ENCODE data around the gene WNT3A.

WNT3A gene

DNA sequence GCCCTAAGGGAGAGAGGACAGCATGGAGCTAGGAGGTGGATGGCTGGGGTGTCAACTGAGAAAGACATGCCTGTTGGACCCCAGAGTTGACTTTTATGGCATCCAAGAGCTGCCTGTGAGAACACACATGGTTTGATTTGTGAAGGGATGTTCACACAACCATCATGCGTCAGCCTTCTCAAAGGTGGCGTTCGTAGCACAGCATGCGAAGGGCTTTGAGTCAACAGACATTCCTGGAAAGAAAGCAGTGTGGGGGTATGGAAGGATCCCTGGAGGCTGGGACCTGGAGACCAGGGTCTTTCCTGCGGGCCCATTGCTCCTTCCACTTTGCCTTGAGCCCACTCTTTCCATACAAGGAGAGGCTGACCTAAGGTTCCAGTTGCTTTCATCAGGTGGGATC lies 6.4 kb upstream of the WNT3A start:
- DNase-seq = no peak

DNA sequence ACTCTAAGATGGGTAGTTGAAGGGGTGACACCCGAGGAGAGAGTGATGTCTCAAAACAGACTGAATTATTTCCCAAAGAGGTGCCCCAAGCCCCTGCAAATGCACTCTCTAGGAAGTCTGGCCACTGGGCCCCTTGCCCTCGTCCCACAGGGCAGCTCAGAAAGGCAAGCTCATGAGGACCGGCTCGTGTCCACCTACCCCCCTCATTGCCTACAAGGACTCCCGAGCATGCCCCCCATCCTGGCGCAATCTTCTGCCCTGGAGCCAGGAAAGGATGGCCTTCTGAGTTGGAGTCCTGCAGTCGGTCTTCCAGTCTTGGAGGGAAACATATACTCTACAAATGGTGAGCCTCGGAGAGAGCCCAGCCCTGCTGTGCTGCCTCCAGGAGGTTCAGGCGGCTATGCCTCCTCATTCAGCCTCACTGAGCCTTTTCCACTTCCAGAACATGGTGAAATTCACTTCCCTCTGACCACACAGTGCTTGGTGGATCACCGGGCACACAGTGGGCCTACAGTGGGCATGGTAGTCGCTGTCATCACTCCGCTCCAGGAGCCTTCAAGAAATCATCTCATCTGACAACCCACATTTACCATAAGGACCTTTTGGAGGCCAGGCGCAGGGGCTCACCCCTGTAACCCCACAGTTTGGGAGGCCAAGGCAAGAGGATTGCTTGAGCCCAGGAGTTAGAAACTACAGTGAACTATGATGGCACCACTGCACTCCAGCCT lies 5.8 kb upstream of the WNT3A start:
- DNase-seq = no peak

DNA sequence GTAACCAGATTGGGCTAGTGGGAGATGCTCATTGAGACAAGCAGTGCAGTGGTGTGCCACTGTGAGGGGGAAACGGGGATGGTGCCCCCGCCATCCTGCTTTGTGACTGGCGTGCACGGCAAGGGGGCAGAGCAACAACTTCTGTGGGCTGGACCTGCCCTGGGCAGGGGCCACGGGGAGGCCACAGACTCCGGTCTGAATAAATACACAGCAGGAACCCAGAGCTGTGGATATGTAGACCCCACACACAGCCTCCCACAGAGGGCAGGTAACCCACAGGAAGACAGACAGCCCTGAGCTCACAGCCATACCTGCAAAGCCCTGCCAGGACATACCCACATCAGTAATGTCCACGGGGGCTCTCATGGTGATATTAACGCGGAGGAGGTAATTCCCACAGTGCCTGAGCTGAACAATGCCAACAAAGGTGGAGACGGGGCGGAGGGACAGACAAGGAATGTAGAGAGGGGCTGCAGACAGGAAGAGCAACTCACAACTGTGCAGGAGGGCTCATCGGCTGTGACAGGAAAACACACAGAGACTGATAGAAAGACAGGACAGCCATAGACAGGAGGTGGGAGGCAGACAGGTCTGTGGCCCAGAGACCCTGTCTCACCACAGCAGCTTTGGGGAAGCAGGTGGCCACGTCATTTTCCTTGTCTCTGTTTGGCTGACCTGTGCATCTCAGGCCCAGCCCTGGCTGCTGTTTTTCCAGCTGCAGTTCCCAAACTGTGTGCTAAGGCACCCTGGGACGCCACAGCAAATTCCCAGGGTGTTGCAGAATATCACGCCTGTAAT lies 4.9 kb upstream of the WNT3A start:
- no peak for DNase-seq

DNA sequence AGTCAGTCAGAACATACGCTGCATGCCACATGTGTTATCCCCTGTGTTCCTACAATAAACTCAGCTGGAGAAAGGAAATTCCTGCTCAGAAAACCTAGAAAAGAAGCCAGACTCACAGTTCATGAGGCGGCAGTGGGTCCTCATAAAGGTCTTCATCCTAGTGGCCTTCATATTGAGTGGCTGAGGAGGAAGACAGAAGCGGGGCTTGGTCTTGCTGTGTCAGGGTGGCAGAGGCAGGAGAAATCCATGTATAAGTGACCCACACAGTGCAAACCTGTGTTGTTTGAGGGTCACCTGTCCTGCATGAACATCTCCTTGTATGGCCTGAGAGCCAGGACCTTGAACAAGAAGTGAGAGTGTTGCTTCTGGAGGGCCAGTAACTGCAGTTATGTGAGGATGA lies 4.0 kb upstream of the WNT3A start:
- no peak for DNase-seq

DNA sequence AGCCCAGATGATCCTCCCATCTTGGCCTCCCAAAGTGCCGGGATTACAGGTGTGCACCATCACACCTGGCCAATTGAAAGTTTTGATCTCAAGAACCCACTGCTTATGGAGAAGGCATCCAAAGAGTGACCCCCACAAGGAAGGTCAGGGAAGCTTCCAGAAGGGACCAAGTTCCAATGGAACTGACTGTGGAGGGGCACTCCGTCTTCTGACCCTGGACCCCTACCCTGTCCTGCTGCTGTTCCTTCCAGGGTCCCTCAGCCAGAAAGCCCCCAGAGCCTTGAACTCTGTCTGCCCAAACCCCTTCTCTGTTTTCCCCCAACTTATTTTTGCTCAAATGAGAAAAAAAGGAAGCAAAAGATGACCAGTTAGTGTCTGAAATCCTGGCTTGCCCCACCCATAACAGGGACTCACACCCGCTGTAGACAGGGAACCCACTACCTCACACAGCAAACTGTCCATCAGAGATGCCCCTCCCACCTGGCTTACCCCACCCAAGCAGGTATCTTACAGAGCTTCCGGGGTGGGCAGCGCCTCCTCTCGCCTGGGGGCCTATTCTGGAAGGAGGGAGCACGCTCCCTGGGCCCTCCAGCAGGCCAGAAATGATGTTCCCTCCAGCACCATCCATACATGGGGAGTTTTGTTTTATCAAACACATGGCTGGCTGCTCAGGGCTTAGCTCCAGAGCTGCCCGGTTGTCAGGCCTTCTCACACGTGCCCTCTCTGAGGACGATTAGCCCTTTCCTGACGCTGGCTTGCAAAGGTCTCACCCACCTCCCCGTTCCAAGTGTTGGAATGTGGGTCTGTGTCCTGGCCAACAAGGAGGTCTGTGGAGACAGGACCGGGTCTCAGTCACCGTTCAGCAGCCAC lies 3.1 kb upstream of the WNT3A start:
- no peak for DNase-seq

DNA sequence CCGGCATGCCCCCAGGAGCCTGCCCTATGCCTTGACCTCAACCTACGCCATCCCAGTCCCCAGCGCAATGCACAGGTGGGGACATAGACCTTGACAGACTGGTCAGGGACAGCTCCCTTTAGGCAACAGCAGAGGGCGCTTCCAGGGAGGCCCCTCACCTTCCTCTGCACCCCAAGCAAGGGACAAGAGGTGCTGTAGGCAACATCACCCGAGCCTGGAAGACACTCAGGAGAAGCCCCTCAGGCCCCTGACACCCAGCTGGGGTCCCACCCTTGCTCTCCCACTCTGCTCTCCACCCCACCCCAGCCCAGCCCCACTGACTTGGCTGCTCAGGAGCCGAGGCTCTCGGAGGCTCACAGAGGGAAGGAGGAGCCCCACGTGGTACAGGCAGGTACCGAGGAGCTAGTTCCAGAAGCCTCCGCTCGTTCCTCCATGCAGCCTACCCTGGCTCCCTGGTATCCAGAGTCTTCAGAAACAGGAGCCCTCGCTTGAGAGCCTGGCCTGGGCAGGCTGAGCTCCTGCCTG lies 2.4 kb upstream of the WNT3A start:
- peak; percentile 32 for DNase-seq

DNA sequence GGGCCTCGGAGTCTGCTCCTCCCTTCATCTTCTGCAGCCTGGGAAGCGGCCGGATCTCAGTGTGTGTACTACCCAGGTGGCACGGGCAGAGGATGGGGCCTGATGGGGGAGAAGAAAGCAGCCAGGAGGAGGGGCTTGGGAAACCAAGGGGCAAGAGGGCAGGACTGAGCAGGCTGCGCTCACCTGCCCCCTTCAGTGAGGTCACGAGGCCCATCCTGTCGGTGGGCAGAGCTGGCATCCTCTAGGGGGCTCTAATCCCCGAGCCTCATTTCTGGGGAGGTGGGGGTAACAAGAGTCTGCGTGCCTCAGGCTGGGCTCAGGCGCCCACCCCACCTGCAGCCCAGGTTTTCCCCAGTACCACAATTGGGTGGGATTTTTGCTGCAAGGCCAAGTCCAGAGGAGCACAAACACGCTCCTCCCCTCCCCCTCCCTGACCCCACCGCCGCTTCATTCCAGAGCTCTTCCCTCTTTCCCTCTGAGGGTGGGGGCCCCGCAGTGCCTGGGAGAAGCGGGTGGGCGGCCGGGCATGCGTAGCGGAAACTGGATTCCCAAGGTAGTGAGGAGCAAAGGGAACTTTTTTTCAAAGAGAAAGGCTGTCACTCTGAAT lies 1.8 kb upstream of the WNT3A start:
- no peak for DNase-seq

DNA sequence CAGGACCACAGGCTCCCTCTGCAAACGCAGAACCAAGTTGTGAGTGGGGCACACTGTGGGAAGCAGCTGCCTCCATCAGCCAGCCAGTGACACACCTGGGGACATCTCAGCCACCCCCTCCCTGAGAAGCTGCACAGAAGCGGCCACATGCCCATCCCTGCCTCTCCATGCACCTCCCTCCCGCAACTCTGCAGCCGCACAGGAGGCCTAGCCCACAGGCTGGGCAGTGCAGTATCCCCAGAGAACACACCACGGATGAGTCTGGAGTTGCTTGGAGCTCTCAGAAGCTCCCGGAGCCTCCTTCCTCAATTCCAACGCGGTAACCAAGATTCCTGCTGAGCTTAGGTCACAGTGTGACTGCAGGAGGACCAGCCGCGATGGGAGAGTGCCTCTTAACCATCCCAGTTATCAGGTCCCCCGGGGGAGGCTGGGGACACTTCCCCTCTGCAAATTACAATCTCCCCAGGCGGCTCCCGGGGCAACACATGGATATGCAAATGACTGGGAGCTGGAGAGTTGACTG lies 1.2 kb upstream of the WNT3A start:
- DNase-seq = peak; percentile 19

DNA sequence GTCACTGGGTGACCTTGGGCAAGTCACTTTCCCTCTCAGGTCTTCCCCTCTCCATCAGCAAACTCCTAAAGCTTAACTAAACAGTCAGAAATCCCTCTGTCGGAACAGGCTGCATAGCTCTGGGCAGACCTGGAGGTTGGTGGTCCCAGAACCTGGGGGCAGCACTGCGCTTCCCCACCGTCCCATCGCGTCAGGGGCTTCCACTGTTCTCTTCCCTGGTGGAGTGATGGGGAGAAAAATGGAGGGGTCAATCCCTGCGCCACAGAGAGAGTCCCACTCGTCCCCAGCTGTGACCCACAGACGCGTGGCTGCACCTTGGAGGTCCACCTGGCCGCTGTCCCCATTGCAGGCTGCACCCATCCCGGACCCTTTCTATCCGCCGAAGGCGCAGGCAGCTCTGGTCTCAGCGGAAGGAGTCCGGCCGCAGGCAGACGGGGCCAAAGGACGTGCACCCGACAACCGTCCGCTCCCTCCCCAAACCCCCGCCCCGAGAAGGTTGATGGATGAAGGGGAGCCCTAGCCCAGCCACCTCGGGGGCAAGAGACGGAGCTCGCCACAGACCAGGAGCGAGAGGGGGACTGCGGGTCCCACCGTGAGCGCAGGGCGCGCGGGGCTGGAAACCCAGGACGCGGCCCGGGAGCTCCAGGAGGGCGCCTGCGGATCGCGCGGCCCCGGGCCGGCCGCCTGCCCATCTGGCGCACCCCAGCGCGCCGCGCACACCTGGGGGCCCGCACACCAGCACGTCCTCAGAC lies 588 bp upstream of the WNT3A start:
- no peak for DNase-seq

GRCh38 chr1:228007049-228007800 lies 427 bp downstream of the WNT3A start:
- DNase-seq = no peak

- DNase-seq = no peak
Observed at GRCh38 chr1:228007801-228008341, 1.1 kb downstream of the WNT3A start.

GRCh38 chr1:228008391-228009115 lies 1.8 kb downstream of the WNT3A start:
- no peak for DNase-seq

DNA sequence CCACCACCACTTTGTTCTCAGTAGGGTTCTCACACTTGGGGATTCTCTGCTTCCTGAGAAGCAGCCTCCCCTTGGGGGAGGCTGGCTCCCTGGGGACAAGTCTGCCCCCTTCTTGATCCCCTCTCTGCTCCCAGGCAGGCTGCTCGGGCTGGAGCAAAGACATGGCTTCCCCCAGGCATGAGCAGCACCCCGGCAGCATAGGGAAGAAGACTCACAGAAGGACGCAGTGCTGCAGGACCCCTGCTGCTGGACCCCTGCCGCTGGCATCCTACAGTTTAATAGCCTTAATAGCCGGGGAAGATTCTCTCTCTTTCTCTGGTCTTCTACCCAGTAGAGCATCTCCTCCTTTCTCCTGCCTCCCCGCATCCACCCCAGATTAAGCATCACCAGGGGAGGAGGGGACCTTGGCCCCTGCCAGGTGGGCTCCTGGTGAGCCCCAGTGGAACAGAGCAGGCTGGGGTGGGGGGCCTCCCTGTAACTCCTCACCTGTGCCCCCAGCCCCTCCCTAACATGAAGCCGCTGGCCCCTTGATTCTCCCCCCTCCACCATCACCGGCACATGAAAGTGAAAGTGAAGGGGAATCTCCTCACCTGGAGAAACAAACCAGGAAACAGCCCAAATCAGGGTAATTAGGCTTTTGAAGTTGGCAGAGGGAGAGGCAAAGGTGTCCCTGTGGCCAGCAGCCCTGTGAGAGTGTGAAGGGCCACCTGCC lies 2.5 kb downstream of the WNT3A start:
- peak; percentile 43 for DNase-seq

- no peak for DNase-seq
Observed at GRCh38 chr1:228009828-228010775, 3.3 kb downstream of the WNT3A start.

- DNase-seq = no peak
Observed at GRCh38 chr1:228010921-228011320, 4.1 kb downstream of the WNT3A start.

- DNase-seq = no peak
Observed at GRCh38 chr1:228011721-228012311, 5.0 kb downstream of the WNT3A start.

GRCh38 chr1:228012555-228012954 lies 5.8 kb downstream of the WNT3A start:
- DNase-seq = no peak
